Measurements from ENCODE around the gene UGT1A9.
A peak's percentile ranks its signal among the peaks of the same experiment; 100 is the strongest.

Gene UGT1A9

GRCh38 chr2:233820774-233821105, 149.0 kb downstream of the UGT1A9 start:
- DNase-seq = peak in 4 of 42 donors; percentile 10 to 16 (median 12)
- intact Hi-C loops (cut with DNase I) = no loop called here

- intact Hi-C loops (cut with DNase I) = no loop called here
- DNase-seq = peak in 3 of 42 donors; percentile 4 to 15 (median 5)
Observed at GRCh38 chr2:233821196-233821595, 149.5 kb downstream of the UGT1A9 start.

GRCh38 chr2:233821709-233822100, 150.0 kb downstream of the UGT1A9 start:
- peak in 5 of 42 donors; percentile 2 to 21 (median 5) for DNase-seq
- intact Hi-C loops (cut with DNase I) = no loop called here

- DNase-seq = peak in 8 of 42 donors; percentile 1 to 26 (median 10)
- intact Hi-C loops (cut with DNase I) = no loop called here
Observed at GRCh38 chr2:233822101-233822771, 150.5 kb downstream of the UGT1A9 start.
